Large intestine (tissue), 3 donors: ENCODE results near the gene RIT1. TPM values are rescaled to one million over a fixed set of nuclear protein-coding genes. Genes with fewer than 3 reads are reported as not detected.
"Not testable (repeated sequence)": the region's sequence is repeated elsewhere in the genome, so short reads cannot be mapped to it uniquely, and the experiment has no call there.

Experiments
- DNase-seq, 2 donors: peaks; one replicate each; pipeline versions ENCODE4 v3.0.0 to v3.0.0-alpha.2; 2013
- H3K27ac ChIP-seq: one replicate; pipeline ENCODE4 v1.5.1; 2013; ENCODE audit warnings: low read length
- H3K27me3 ChIP-seq: 2 replicates; pipeline ENCODE4 v1.6.1; 2013; ENCODE audit warnings: low read length; ENCODE audit not compliant: control insufficient read depth, insufficient read depth
- H3K36me3 ChIP-seq: 2 replicates; pipeline ENCODE4 v1.6.1; 2013; ENCODE audit warnings: low read length; ENCODE audit not compliant: control insufficient read depth, insufficient read depth
- H3K4me1 ChIP-seq: one replicate; pipeline ENCODE4 v1.6.1; 2013; ENCODE audit warnings: low read length; ENCODE audit not compliant: control insufficient read depth, insufficient read depth
- H3K4me3 ChIP-seq: one replicate; pipeline ENCODE4 v1.5.1; 2013; ENCODE audit warnings: low read length
- H3K9me3 ChIP-seq: one replicate; pipeline ENCODE4 v1.6.1; 2013; ENCODE audit warnings: mild to moderate bottlenecking, low read depth, low read length, moderate library complexity; ENCODE audit not compliant: control insufficient read depth
- WGBS: methylation state at CpG from one replicate; pipeline ENCODE4 v1.1.5; 2013; ENCODE audit warnings: low lambda C conversion rate; ENCODE audit not compliant: insufficient coverage; 5-methylcytosine and 5-hydroxymethylcytosine counted together
- polyA plus RNA-seq: library from polyadenylated mRNA; unstranded; fragments of 120-200 nt; gene quantifications from one replicate; pipeline ENCODE4 v1.2.1, GENCODE V29; 2013

Gene RIT1
- polyA plus RNA-seq, 1 donor: 57.1 TPM

DNA sequence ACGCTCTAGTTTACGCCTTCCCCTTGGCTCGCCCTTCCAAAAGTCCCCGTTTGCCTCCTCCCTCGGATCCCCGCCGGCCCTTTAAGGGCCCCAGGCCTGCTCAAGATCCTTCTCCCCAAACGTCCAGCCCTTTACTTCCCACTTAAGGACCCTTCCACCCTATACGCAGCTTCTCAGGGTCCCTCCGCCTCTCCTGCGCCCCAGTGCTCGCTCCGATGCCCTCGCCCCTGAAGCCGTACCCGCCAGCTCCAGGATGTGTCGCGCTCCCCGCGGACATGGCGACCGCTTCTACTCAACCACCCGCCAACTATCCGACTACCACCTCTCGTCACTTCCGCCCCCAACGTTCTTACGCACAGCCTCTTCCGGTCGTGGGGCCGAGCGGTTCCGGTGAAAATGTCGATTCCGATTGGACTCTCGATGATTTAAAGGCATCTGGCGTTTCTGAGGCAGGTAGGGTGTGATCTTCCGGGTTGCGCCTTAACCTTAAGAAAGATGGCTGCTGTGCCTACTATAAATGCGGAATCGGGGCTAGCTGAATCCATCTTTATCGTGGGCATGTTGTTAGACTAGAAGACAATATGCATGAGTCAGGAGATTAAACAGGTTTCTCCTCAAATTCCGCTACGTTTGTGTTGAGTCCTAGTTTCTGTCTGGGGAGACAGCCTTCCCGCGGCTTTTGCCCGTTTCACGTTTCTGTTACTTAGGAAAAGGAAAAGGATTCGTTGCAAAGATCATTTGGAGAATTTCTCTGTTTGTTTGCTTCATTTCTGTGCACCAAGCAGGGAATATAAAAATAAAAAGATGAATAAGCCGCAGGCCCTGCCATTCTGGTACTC is 23.2 kb upstream of the RIT1 start, which contains the start of gene KHDC4:
TSS of gene KHDC4 (minus strand) at position 317 of the 839 bp plus-strand sequence. CDS start at position 277, 40 bp downstream.
- Histone ChIP-seq H3K27me3 (no peaks in the 10 kb centered on the region), H3K36me3 (peaks cover 28% of the 10 kb centered on the region), H3K4me3 (peak within 1 kb of the TSS; percentile 67), H3K4me1 (peaks cover 18% of the 10 kb centered on the region), H3K27ac (peak within 1 kb of the TSS; percentile 81), H3K9me3 (no peaks in the 10 kb centered on the region)
- peak; percentile 98 to 99 for DNase-seq
- WGBS: 0% methylated on average over 4 of the region's 50 CpGs

GRCh38 chr1:155933591-155934096 is 22.5 kb upstream of the RIT1 start:
- H3K9me3 ChIP-seq: no peaks in the 10 kb centered on the region
- H3K36me3 ChIP-seq: peaks cover 33% of the 10 kb centered on the region
- WGBS: 0% methylated on average over 4 of the region's 10 CpGs
- H3K27me3 ChIP-seq: no peaks in the 10 kb centered on the region
- H3K4me3 ChIP-seq: peak overlapping the region; percentile 67
- peaks cover 18% of the 10 kb centered on the region for H3K4me1 ChIP-seq
- peak overlapping the region; percentile 81 for H3K27ac ChIP-seq
- peak in 1 of 2 donors; percentile 32 for DNase-seq

- 80% methylated on average over 1 of the region's 5 CpGs for whole genome bisulfite sequencing
- H3K36me3 ChIP-seq: peaks cover 41% of the 10 kb centered on the region
- DNase-seq: no peak
- no peaks in the 10 kb centered on the region for H3K9me3 ChIP-seq
- no peak overlapping the region for H3K27ac ChIP-seq
- H3K4me3 ChIP-seq: no peak overlapping the region
- no peaks in the 10 kb centered on the region for H3K27me3 ChIP-seq
- peaks cover 18% of the 10 kb centered on the region for H3K4me1 ChIP-seq
Measured at GRCh38 chr1:155932487-155932886, 21.3 kb upstream of the RIT1 start.

DNA sequence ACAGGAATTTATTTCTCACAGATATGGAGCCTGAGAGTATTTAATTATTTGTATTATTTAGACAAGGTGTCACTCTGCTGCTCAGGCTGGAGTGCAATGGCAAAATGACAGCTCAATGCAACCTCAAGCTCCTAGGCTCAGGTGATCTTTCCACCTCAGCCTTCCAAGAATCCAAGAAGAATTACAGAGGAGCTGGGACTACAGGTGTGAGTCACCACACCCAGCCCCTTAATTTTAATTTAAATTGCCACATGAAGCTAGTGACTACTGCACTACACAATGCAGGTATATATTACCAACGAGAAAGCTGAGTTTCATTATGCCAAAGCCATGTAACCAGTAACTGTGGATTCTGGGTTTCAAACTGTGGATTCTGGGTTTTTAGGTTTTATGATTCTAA is 20.9 kb upstream of the RIT1 start:
- no peak overlapping the region for H3K4me3 ChIP-seq
- peaks cover 45% of the 10 kb centered on the region for H3K36me3 ChIP-seq
- WGBS: no CpG with 5 or more reads among the region's 1 CpG
- H3K27me3 ChIP-seq: no peaks in the 10 kb centered on the region
- DNase-seq: no peak
- H3K27ac ChIP-seq: no peak overlapping the region
- no peaks in the 10 kb centered on the region for H3K9me3 ChIP-seq
- H3K4me1 ChIP-seq: peaks cover 18% of the 10 kb centered on the region

DNA sequence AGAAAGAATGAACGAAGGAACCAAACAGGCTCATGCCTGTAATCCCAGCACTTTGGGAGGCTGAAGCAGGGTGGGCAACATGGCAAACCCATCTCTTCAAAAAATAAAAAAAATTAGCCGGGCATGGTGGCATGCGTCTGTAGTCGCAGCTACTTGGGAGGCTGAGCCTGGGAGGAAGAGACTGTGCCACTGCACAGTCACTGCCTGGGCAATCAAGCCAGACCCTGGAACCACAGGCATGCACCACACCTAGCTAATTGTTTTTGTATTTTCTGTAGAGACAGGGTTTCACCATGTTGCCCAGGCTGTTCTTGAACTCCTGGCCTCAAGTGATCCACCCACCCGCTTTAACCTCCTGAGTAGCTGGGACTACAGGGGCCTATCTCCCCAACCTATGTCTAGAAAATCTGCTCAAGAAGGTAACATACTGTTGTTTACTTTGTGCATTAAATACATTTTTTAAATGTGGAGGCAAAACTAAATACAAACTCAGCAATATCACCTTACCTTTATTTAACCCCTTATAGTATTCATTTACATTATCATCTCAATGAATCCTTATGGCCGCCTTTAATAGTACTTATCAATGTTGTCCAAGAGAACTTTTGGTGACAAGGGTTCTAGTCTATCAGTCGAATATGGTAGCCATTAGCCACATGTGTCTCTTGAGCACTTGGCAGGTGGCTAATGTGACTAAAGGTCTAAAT is 20.3 kb upstream of the RIT1 start:
- Histone ChIP-seq H3K9me3 (no peaks in the 10 kb centered on the region), H3K27ac (no peak overlapping the region), H3K4me3 (no peak overlapping the region), H3K36me3 (peaks cover 51% of the 10 kb centered on the region), H3K27me3 (no peaks in the 10 kb centered on the region), H3K4me1 (peaks cover 18% of the 10 kb centered on the region)
- 79% methylated on average over 2 of the region's 7 CpGs for WGBS
- no peak for DNase-seq

DNA sequence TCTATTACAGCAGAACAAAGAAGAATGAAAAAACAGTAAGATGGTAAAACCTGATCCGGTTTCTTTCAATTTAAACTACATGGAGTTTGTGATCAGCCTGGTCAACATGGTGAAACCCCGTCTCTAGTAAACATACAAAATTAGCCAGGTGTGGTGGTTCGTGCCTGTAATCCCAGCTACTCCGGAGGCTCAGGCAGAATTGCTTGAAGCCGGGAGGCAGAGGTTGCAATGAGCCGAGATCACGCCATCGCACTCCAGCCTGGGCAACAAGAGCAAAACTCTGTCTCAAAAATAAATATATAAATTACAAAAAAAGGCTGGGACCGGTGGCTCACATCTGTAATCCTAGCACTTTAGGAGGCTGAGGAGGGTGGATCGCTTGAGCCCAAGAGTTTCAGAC is 19.6 kb upstream of the RIT1 start:
- not testable (repeated sequence) for DNase-seq, H3K9me3 ChIP-seq, H3K27ac ChIP-seq, H3K27me3 ChIP-seq
- Histone ChIP-seq H3K36me3 (peaks cover 59% of the 10 kb centered on the region), H3K4me1 (peaks cover 18% of the 10 kb centered on the region), H3K4me3 (peak overlapping the region; percentile 5)
- WGBS: 100% methylated on average over 1 of the region's 10 CpGs

DNA sequence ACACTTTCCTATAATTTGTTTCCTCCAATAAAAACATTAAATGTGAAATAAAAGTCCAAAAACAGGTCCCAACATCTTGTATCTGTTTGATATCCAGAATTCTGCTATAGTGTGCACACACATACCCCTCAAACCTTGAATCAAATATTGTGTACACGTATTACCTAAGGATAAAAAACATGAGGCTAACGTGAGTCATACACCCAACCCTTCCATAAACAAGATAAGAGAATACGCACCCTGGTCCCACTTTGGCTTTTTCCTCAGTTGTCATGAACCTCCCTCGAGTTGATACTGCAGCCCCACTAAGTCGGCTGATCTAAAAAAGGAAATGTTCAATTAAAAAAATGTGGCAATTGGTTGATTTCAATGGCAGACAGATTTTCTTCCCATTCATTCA is 17.9 kb upstream of the RIT1 start:
- DNase-seq: no peak
- no CpG with 5 or more reads among the region's 5 CpGs for WGBS
- no peak overlapping the region for H3K27ac ChIP-seq
- H3K9me3 ChIP-seq: no peaks in the 10 kb centered on the region
- H3K4me3 ChIP-seq: no peak overlapping the region
- peaks cover 74% of the 10 kb centered on the region for H3K36me3 ChIP-seq
- H3K27me3 ChIP-seq: no peaks in the 10 kb centered on the region
- peaks cover 18% of the 10 kb centered on the region for H3K4me1 ChIP-seq

- Histone ChIP-seq H3K36me3 (peaks cover 83% of the 10 kb centered on the region), H3K9me3 (no peaks in the 10 kb centered on the region), H3K27me3 (no peaks in the 10 kb centered on the region), H3K4me3 (no peak overlapping the region), H3K4me1 (no peaks in the 10 kb centered on the region), H3K27ac (no peak overlapping the region)
- peak in 1 of 2 donors; percentile 27 for DNase-seq
- no CpG with 5 or more reads among the region's 2 CpGs for WGBS
Measured at GRCh38 chr1:155925506-155925905, 14.4 kb upstream of the RIT1 start.

DNA sequence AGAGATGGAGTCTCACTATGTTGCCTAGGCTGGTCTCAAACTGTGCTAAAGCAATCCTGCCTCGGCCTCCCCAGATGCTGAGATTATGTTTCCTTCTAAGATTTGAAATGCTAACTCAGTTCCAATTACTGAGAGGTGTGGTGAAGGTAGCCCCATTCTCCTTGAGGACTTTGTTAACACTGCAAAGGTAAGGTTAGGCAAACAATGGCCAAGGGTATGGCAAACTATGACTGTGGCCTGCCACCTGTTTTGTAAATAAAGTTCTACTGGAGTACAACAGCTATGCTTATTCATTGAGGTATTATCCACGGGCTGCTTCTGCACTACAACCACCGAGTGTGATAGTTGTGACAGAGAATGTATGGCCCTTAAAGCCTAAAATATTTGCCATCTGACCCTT is 9.6 kb upstream of the RIT1 start:
- Histone ChIP-seq H3K4me3 (no peak overlapping the region), H3K4me1 (no peaks in the 10 kb centered on the region), H3K36me3 (peaks cover 89% of the 10 kb centered on the region), H3K27ac (no peak overlapping the region), H3K9me3 (no peaks in the 10 kb centered on the region), H3K27me3 (no peaks in the 10 kb centered on the region)
- WGBS: no CpG with 5 or more reads among the region's 3 CpGs
- DNase-seq: no peak

DNA sequence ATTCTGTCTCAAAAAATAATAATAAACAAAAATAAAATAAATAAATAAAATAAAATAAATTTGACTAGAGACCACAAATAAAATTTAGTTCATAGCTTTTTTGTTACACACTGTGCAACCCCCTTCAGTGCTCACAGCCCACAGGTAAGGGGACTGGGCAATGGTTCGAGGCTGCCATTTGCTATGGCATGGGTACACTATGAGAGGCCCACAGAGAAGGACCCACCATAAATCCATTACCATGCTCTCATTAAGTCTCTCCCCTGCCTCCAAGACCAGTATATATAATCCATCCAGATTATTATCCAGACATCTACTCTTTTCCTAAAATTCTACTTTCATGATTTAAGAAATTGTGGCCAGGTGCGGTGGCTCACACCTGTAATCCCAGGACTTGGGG is 8.7 kb upstream of the RIT1 start:
- WGBS: no CpG with 5 or more reads among the region's 2 CpGs
- no peaks in the 10 kb centered on the region for H3K27me3 ChIP-seq
- no peak for DNase-seq
- no peak overlapping the region for H3K27ac ChIP-seq
- H3K9me3 ChIP-seq: no peaks in the 10 kb centered on the region
- no peak overlapping the region for H3K4me3 ChIP-seq
- H3K4me1 ChIP-seq: no peaks in the 10 kb centered on the region
- peaks cover 87% of the 10 kb centered on the region for H3K36me3 ChIP-seq
